Measurements from ENCODE around the gene CSGALNACT2. TPM values are rescaled to one million over a fixed set of nuclear protein-coding genes. Genes with fewer than 3 reads are reported as not detected.

CSGALNACT2 gene, protein sequence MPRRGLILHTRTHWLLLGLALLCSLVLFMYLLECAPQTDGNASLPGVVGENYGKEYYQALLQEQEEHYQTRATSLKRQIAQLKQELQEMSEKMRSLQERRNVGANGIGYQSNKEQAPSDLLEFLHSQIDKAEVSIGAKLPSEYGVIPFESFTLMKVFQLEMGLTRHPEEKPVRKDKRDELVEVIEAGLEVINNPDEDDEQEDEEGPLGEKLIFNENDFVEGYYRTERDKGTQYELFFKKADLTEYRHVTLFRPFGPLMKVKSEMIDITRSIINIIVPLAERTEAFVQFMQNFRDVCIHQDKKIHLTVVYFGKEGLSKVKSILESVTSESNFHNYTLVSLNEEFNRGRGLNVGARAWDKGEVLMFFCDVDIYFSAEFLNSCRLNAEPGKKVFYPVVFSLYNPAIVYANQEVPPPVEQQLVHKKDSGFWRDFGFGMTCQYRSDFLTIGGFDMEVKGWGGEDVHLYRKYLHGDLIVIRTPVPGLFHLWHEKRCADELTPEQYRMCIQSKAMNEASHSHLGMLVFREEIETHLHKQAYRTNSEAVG
- 20.8 and 26.8 TPM in 2 replicates for total RNA-seq

DNA sequence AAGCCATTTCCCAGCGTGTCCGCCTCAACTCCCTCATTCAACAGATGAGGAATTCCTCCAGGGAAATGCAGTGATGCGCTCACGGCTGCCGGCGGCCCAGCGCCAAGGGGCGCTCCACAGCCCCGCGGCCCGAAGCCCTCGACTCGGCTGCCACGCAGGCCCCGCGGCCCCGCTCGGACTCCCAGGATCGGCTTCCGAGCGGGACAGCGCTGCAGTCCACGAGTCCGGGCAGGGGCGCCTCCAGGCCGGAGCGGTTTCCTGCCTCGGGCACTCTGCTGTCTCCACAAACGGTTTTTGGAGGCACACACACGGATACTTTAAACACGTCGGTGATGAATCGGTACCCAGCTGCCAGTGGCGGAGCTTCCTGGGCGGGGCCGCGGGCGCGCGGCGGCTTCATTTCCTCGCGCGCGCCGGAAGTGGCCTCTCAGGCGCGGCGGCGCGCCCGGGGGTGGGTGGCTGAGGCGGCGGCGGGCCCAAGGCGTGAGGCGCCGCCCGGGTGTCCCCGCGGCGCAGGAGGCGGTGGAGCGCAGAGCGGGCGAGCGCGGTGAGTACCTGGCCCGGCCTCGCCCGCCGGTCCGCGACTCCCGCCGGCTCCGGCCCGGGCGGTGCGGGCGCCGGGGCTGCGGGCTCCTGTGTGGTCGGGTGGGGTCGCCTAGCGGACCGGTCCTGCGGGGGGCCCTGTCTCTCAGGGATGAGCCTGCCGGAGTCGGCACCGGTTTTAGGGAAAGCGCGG is at the start of gene CSGALNACT2:
Gene CSGALNACT2 (plus strand): TSS at position 425 of the 736 bp plus-strand sequence. CDS start 16,705 bp downstream, outside the sequence.

Other genes with a start within 250 kb of the CSGALNACT2 start
- gene RET, start 61.4 kb upstream of the CSGALNACT2 start, total RNA-seq = 2.4 and 4.1 TPM in 2 replicates
- 0.49 TPM in 2 replicates for gene RASGEF1A, start 128.6 kb downstream of the CSGALNACT2 start, total RNA-seq
- not detected in 2 replicates for gene FXYD4, start 233.2 kb downstream of the CSGALNACT2 start, total RNA-seq

All from hair follicle dermal papilla cell (primary cell).